SK-N-SH (cell line): ENCODE results near the gene SAXO1. TPM values are rescaled to one million over a fixed set of nuclear protein-coding genes. Genes with fewer than 3 reads are reported as not detected.

Experiments used
- CTCF ChIA-PET: fragments of 300-600, 350-600 bp; formaldehyde crosslinking; extraction: SDS; loops from one replicate; lab custom pipeline; 2021; lab: Yijun Ruan, JAX
- POLR2A ChIA-PET: fragments of 350-600 bp; sonication (Branson Sonifier 250); formaldehyde crosslinking; extraction: SDS; loops from one replicate; lab custom pipeline; 2020; ENCODE audit warnings: antibody characterized with exemption, inconsistent platforms; lab: Yijun Ruan, JAX
- DNase-seq: peaks from one replicate; pipeline ENCODE4 v3.0.0; 2012
- H2AFZ ChIP-seq: fragments of 200-600 bp; sonication (generic); 2 replicates; pipeline ENCODE4 v1.8.1; 2016; ENCODE audit warnings: antibody characterized with exemption, mild to moderate bottlenecking, low read depth
- H3F3A ChIP-seq: fragments of 200-600 bp; sonication (generic); replicated peaks from 2 replicates; pipeline ENCODE3; 2016; ENCODE audit warnings: antibody characterized with exemption, mild to moderate bottlenecking; ENCODE audit not compliant: insufficient read depth
- H3K27ac ChIP-seq, 2 experiments: fragments of 200-500 bp in 1 of 2; fragments of 200-600 bp in 1 of 2; sonication (Bioruptor generic) in 1 of 2; sonication (generic), shearing (Covaris generic) in 1 of 2; 2 replicates each; pipeline versions ENCODE4 v1.5.1 to v1.6.1; 2014 to 2016; ENCODE audit warnings: low read depth in 2 of 2, inconsistent platforms in 1 of 2, low read length in 1 of 2, mild to moderate bottlenecking in 1 of 2, mixed read lengths in 1 of 2
- H3K27me3 ChIP-seq: fragments of 200-600 bp; sonication (generic), shearing (Covaris generic); 2 replicates; pipeline ENCODE4 v1.6.1; 2016; ENCODE audit warnings: mixed run types; ENCODE audit not compliant: insufficient read depth
- H3K36me3 ChIP-seq, 2 experiments: fragments of 200-500 bp in 1 of 2; fragments of 200-600 bp in 1 of 2; sonication (Bioruptor generic) in 1 of 2; sonication (generic) in 1 of 2; replicated peaks in 1 of 2; 2 replicates each; pipeline versions ENCODE3 to v1.5.1; 2014 to 2016; ENCODE audit warnings: low read length in 1 of 2, mild to moderate bottlenecking in 1 of 2; ENCODE audit not compliant: insufficient read depth in 2 of 2, control insufficient read depth in 1 of 2
- H3K4me1 ChIP-seq, 2 experiments: fragments of 200-500 bp in 1 of 2; fragments of 200-600 bp in 1 of 2; sonication (Bioruptor generic) in 1 of 2; sonication (generic), shearing (Covaris generic) in 1 of 2; 2 replicates each; pipeline versions ENCODE4 v1.5.1 to v1.6.1; 2014 to 2016; ENCODE audit warnings: low read depth in 1 of 2, low read length in 1 of 2, mixed run types in 1 of 2; ENCODE audit not compliant: insufficient read depth in 2 of 2, control insufficient read depth in 1 of 2
- H3K4me2 ChIP-seq: fragments of 200-600 bp; sonication (generic), shearing (Covaris generic); 2 replicates; pipeline ENCODE4 v1.6.1; 2017; ENCODE audit warnings: mixed run types
- H3K4me3 ChIP-seq, 2 experiments: fragments of 200-500 bp in 1 of 2; fragments of 200-600 bp in 1 of 2; sonication (Bioruptor generic) in 1 of 2; sonication (generic), shearing (Covaris generic) in 1 of 2; 2 replicates each; pipeline versions ENCODE4 v1.5.1 to v1.8.1; 2014 to 2016; ENCODE audit warnings: low read depth in 2 of 2, inconsistent platforms in 1 of 2, low read length in 1 of 2, mild to moderate bottlenecking in 1 of 2, mixed read lengths in 1 of 2, moderate library complexity in 1 of 2
- H3K79me2 ChIP-seq: fragments of 200-600 bp; sonication (generic); 2 replicates; pipeline ENCODE4 v1.8.1; 2017; ENCODE audit warnings: mild to moderate bottlenecking; ENCODE audit not compliant: insufficient read depth
- H3K9ac ChIP-seq: fragments of 200-600 bp; sonication (generic); 2 replicates; pipeline ENCODE4 v1.6.1; 2017; ENCODE audit warnings: mixed run types
- H3K9me2 ChIP-seq: fragments of 200-600 bp; sonication (generic); 2 replicates; pipeline ENCODE4 v1.6.1; 2017; ENCODE audit warnings: mixed run types
- H3K9me3 ChIP-seq: fragments of 200-600 bp; sonication (generic); 2 replicates; pipeline ENCODE4 v1.6.1; 2017; ENCODE audit warnings: mixed run types, mild to moderate bottlenecking, moderate library complexity
- H4K20me1 ChIP-seq: fragments of 200-600 bp; sonication (generic); 2 replicates; pipeline ENCODE4 v1.6.1; 2017; ENCODE audit warnings: mild to moderate bottlenecking, mixed run types; ENCODE audit not compliant: insufficient read depth
- CTCF ChIP-seq: fragments of 200-600 bp; sonication (generic); IDR thresholded peaks from 2 replicates; pipeline ENCODE4 v1.6.1; 2017; ENCODE audit warnings: antibody characterized with exemption, mild to moderate bottlenecking, moderate library complexity
- ELF1 ChIP-seq: IDR thresholded peaks from 2 replicates; pipeline ENCODE4 v1.4.0; 2012
- FOSL2 ChIP-seq: IDR thresholded peaks from 2 replicates; pipeline ENCODE4 v1.4.0; 2012; ENCODE audit warnings: low read depth, mild to moderate bottlenecking, moderate library complexity, borderline replicate concordance
- GABPA ChIP-seq: IDR thresholded peaks from 2 replicates; pipeline ENCODE4 v1.4.0; 2012; ENCODE audit warnings: low read depth, mild to moderate bottlenecking
- GATA2 ChIP-seq: sonication (generic); formaldehyde crosslinking; IDR thresholded peaks from 2 replicates; pipeline ENCODE4 v1.5.0; 2020; ENCODE audit warnings: mild to moderate bottlenecking, missing genetic modification reagents
- MAX ChIP-seq: IDR thresholded peaks from 2 replicates; pipeline ENCODE4 v1.4.0; 2012; ENCODE audit warnings: low read depth
- MEF2A ChIP-seq: IDR thresholded peaks from 2 replicates; pipeline ENCODE4 v1.4.0; 2012; ENCODE audit warnings: low read depth, borderline replicate concordance
- MXI1 ChIP-seq: IDR thresholded peaks from 2 replicates; pipeline ENCODE4 v1.6.1; 2012; ENCODE audit warnings: mild to moderate bottlenecking, low read depth, low read length, improper control_type of control experiment
- NFIC ChIP-seq: IDR thresholded peaks from 2 replicates; pipeline ENCODE4 v1.4.0; 2012; ENCODE audit warnings: borderline replicate concordance
- NRF1 ChIP-seq: IDR thresholded peaks from 2 replicates; pipeline ENCODE4 v1.6.1; 2012; ENCODE audit warnings: low read depth, mild to moderate bottlenecking, low read length
- PBX3 ChIP-seq: IDR thresholded peaks from 2 replicates; pipeline ENCODE4; 2012
- RAD21 ChIP-seq: IDR thresholded peaks from 2 replicates; pipeline ENCODE4 v1.6.1; 2012; ENCODE audit warnings: mild to moderate bottlenecking, low read length
- RXRA ChIP-seq: IDR thresholded peaks from 2 replicates; pipeline ENCODE4 v1.4.0; 2012; ENCODE audit warnings: low read depth, mild to moderate bottlenecking, borderline replicate concordance
- SMC3 ChIP-seq: IDR thresholded peaks from 2 replicates; pipeline ENCODE4 v1.6.1; 2012; ENCODE audit warnings: low read depth, low read length, improper control_type of control experiment
- TAF1 ChIP-seq: IDR thresholded peaks from 2 replicates; pipeline ENCODE4 v1.6.1; 2012; ENCODE audit warnings: low read depth, mild to moderate bottlenecking, low read length, moderate library complexity, borderline replicate concordance
- TCF12 ChIP-seq: IDR thresholded peaks from 2 replicates; pipeline ENCODE4 v1.4.0; 2012
- TEAD4 ChIP-seq: IDR thresholded peaks from 2 replicates; pipeline ENCODE4 v1.4.0; 2012; ENCODE audit warnings: mild to moderate bottlenecking, borderline replicate concordance; ENCODE audit not compliant: insufficient read depth
- USF2 ChIP-seq: fragments of 150-350 bp; IDR thresholded peaks from 2 replicates; pipeline ENCODE4 v1.6.1; 2017; ENCODE audit warnings: antibody characterized with exemption, low read length, low read depth, borderline replicate concordance
- ZBTB33 ChIP-seq: IDR thresholded peaks from 2 replicates; pipeline ENCODE4 v1.4.0; 2012; ENCODE audit warnings: low read depth, borderline replicate concordance
- WGBS: methylation state at CpG from one replicate; pipeline ENCODE4 v1.1.6; 2017; ENCODE audit warnings: low lambda C conversion rate; 5-methylcytosine and 5-hydroxymethylcytosine counted together
- polyA plus RNA-seq, 3 experiments: library from polyadenylated mRNA; depleted of rRNA; stranded (reverse); fragments of >200 nt; gene quantifications; 2 replicates each; pipeline ENCODE4 v1.2.3, GENCODE V29; 2012

The SAXO1 gene
- polyA plus RNA-seq, 1 of the 3 experiments (the other 2 are of a cell fraction): 0.03 TPM

- DNase-seq: no peak
- no peaks in the 10 kb centered on the region for H3K9me2 ChIP-seq
- H3K27me3 ChIP-seq: no peaks in the 10 kb centered on the region
- H3K79me2 ChIP-seq: no peaks in the 10 kb centered on the region
- no peaks in the 10 kb centered on the region for H4K20me1 ChIP-seq
- H3K4me2 ChIP-seq: no peak overlapping the region
- TF ChIP-seq FOSL2: no peak
- no peak for TF ChIP-seq NFIC
- no peak for TF ChIP-seq MAX
- no peak for TF ChIP-seq USF2
- no peak for TF ChIP-seq ELF1
- no peak for TF ChIP-seq PBX3
- no peak for TF ChIP-seq CTCF
- no peak for TF ChIP-seq SMC3
- no peak for TF ChIP-seq TAF1
- no peak for TF ChIP-seq RAD21
- TF ChIP-seq NRF1: no peak
- H3K4me1 ChIP-seq: peaks cover 10 to 29% of the 10 kb centered on the region in 2 experiments; a peak in 3 of 4 replicates
- H3K9me3 ChIP-seq: peaks cover 21% of the 10 kb centered on the region
- H2AFZ ChIP-seq: no peak overlapping the region
- H3F3A ChIP-seq: peaks cover 7% of the 10 kb centered on the region
- WGBS: 71% methylated on average over 4 of the region's 4 CpGs
- POLR2A ChIA-PET: no interaction called here
- H3K9ac ChIP-seq: no peak overlapping the region
- CTCF ChIA-PET: no interaction called here
- peaks cover 12 to 86% of the 10 kb centered on the region in 2 experiments for H3K36me3 ChIP-seq
- no peak overlapping the region for H3K27ac ChIP-seq
- H3K4me3 ChIP-seq: no peak overlapping the region; a peak in 1 of 4 replicates
Measured at GRCh38 chr9:18893046-18893445, 140.0 kb downstream of the SAXO1 start.

- Histone ChIP-seq H4K20me1 (no peaks in the 10 kb centered on the region), H3K9ac (no peak overlapping the region), H3K4me3 (no peak overlapping the region), H3K27ac (no peak overlapping the region), H3K36me3 (peaks cover 12 to 78% of the 10 kb centered on the region in 2 experiments), H3K27me3 (no peaks in the 10 kb centered on the region), H3K4me1 (peaks cover 13 to 34% of the 10 kb centered on the region in 2 experiments; a peak in 3 of 4 replicates), H3K79me2 (no peaks in the 10 kb centered on the region), H3K9me3 (peaks cover 21% of the 10 kb centered on the region), H3K4me2 (no peak overlapping the region), H3K9me2 (no peaks in the 10 kb centered on the region), H3F3A (peaks cover 7% of the 10 kb centered on the region), H2AFZ (no peak overlapping the region)
- 88% methylated on average over 4 of the region's 5 CpGs for WGBS
- no peak for DNase-seq
- ChIA-PET CTCF (no interaction called here), POLR2A (no interaction called here)
- TF ChIP-seq PBX3 (no peak), MEF2A (no peak), MXI1 (no peak), NFIC (no peak), ZBTB33 (no peak), GABPA (no peak), TEAD4 (no peak), RXRA (no peak), GATA2 (CRISPR knock-in tag) (no peak), TCF12 (no peak)
Measured at GRCh38 chr9:18891946-18892670, 140.9 kb downstream of the SAXO1 start.
